T-helper 1 cell treated with Interleukin-12 subunit alpha and Interleukin-12 subunit beta and Interleukin-4 antibody, amounts not matched to agents 30 μg/mL and 1 μg/mL, for 36 hours (primary cell): Measurements from ENCODE around the gene ZXDB.
"Not testable (repeated sequence)": the region's sequence is repeated elsewhere in the genome, so short reads cannot be mapped to it uniquely, and the experiment has no call there.

Experiments used
- H3K27ac Mint-ChIP-seq: one replicate; pipeline ENCODE4 v1.8.0; 2021; ENCODE audit warnings: mild to moderate bottlenecking, mixed read lengths
- H3K27me3 Mint-ChIP-seq: one replicate; pipeline ENCODE4 v1.8.0; 2021; ENCODE audit warnings: low read depth, mixed read lengths
- H3K36me3 Mint-ChIP-seq: one replicate; pipeline ENCODE4 v1.8.0; 2021; ENCODE audit warnings: low read depth, mixed read lengths
- H3K4me1 Mint-ChIP-seq: one replicate; pipeline ENCODE4 v1.8.0; 2021; ENCODE audit warnings: low read depth, mixed read lengths
- H3K4me3 Mint-ChIP-seq: one replicate; pipeline ENCODE4 v1.8.0; 2021; ENCODE audit warnings: mild to moderate bottlenecking, moderate library complexity, mixed read lengths
- H3K9me3 Mint-ChIP-seq: one replicate; pipeline ENCODE4 v1.8.0; 2021; ENCODE audit warnings: mixed read lengths

Gene ZXDB

DNA sequence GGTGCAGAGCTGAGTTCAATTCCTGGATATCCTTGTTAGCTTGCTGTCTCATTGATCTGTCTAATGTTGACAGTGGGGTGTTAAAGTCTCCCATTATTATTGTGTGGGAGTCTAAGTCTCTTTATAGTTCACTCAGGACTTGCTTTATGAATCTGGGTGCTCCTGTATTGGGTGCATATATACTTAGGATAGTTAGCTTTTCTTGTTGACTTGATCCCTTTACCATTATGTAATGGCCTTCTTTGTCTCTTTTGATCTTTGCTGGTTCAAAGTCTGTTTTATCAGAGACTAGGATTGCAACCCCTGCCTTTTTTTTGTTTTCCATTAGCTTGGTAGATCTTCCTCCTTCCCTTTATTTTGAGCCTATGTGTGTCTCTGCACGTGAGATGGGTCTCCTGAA, 21.5 kb downstream of the ZXDB start:
- not testable (repeated sequence) for H3K4me3 Mint-ChIP-seq, H3K36me3 Mint-ChIP-seq, H3K27ac Mint-ChIP-seq, H3K27me3 Mint-ChIP-seq, H3K4me1 Mint-ChIP-seq
- H3K9me3 Mint-ChIP-seq, result peaks cover 12% of the 10 kb centered on the region

DNA sequence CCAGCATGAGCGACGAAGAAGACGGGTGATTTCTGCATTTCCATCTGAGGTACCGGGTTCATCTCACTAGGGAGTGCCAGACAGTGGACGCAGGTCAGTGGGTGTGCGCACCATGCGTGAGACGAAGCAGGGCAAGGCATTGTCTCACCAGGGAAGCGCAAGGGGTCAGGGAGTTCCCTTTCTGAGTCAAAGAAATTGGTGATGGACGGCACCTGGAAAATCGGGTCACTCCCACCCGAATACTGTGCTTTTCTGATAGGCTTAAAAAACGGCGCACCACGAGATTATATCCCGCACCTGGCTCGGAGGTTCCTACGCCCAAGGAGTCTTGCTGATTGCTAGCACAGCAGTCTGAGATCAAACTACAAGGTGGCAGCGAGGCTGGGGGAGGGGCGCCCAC, 37.6 kb downstream of the ZXDB start:
- not testable (repeated sequence) for H3K4me3 Mint-ChIP-seq, H3K36me3 Mint-ChIP-seq, H3K27ac Mint-ChIP-seq, H3K27me3 Mint-ChIP-seq, H3K4me1 Mint-ChIP-seq
- peaks cover 23% of the 10 kb centered on the region for H3K9me3 Mint-ChIP-seq

GRCh38 chrX:57640674-57641016, 48.8 kb downstream of the ZXDB start:
- H3K9me3 Mint-ChIP-seq, result peaks cover 5% of the 10 kb centered on the region
- H3K4me3 Mint-ChIP-seq, result no peak overlapping the region
- H3K36me3 Mint-ChIP-seq, result no peaks in the 10 kb centered on the region
- no peaks in the 10 kb centered on the region for H3K27me3 Mint-ChIP-seq
- H3K27ac Mint-ChIP-seq, result no peak overlapping the region
- no peaks in the 10 kb centered on the region for H3K4me1 Mint-ChIP-seq

GRCh38 chrX:57641338-57641737, 49.5 kb downstream of the ZXDB start:
- Mint-ChIP-seq H3K27ac (no peak overlapping the region), H3K4me1 (no peaks in the 10 kb centered on the region), H3K4me3 (no peak overlapping the region), H3K27me3 (no peaks in the 10 kb centered on the region), H3K36me3 (no peaks in the 10 kb centered on the region), H3K9me3 (peaks cover 3% of the 10 kb centered on the region)

- Mint-ChIP-seq H3K4me3 (no peak overlapping the region), H3K27me3 (no peaks in the 10 kb centered on the region), H3K9me3 (no peaks in the 10 kb centered on the region)
Observed at GRCh38 chrX:57643698-57644097, 51.9 kb downstream of the ZXDB start.

DNA sequence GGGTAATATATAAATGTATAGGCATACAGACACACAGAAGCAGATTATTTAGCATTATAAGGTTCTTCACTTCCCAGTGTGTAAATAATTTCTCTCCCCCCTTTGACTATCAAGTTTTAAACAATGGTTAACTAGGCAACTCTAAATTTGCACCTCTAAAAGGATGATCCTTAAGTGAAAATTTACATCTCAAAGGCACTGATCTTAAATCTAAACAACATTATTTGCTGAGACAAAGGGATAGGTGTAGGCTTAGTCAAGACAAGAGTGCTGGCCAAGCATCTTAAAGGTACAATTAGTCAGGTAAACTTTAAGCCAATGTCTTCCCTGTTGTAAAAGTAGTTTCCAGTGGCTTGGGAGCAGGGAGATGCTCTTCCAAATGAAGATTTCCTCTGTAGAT, 55.2 kb downstream of the ZXDB start:
- H3K4me1 Mint-ChIP-seq, result no peaks in the 10 kb centered on the region
- H3K9me3 Mint-ChIP-seq, result no peaks in the 10 kb centered on the region
- no peak overlapping the region for H3K27ac Mint-ChIP-seq
- no peaks in the 10 kb centered on the region for H3K36me3 Mint-ChIP-seq
- no peaks in the 10 kb centered on the region for H3K27me3 Mint-ChIP-seq
- H3K4me3 Mint-ChIP-seq, result no peak overlapping the region

More at GRCh38 chrX:57643698-57644097, 51.9 kb downstream of the ZXDB start:
- Mint-ChIP-seq H3K36me3 (no peaks in the 10 kb centered on the region), H3K4me1 (no peaks in the 10 kb centered on the region), H3K27ac (no peak overlapping the region)
